GM18511 (cell line): ENCODE data around the gene PDE8B.

Source experiments
- ATAC-seq: cut with Tn5 transposase; IDR thresholded peaks from one replicate; pipeline ENCODE4 v1.9.1; 2021; ENCODE audit warnings: mild to moderate bottlenecking, moderate library complexity; ENCODE audit not compliant: unreplicated experiment

PDE8B gene

DNA sequence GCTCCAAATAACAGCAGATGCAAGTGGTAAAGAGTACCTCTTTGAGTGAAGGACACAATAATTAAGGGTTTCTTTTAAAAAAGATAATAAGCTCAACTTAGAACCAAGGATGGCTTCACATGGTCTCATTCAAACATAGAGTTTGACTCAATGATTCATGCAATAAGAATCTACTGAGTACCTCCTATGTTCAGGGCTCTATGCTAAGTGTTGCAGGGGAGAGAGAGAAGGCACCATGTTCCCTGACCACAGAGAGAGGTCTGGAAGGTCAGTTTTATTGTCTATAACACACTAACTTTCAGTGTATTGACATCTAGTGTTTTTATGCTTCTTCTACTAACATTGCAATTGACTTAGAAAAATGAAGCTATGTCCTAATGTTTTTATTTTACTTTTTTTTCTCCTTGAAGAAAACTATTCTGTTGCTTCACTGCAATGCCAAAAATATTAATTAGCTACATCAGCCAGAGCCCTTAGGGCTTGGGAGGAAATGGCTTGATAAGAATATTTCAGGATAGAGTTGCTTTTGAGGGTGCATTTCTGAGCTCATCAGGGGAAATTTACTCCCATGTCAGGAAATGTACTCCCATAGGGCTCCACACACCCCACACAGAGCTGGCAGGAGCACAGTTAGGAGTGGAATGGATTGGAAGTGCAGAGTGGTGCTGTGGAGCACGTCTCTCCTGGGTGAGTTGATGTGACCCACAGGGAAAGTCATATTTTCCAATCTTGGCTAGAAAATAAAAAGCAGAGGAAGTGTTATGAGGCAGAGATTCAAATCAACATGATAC is 106.6 kb downstream of the PDE8B start:
- no peak for ATAC-seq

DNA sequence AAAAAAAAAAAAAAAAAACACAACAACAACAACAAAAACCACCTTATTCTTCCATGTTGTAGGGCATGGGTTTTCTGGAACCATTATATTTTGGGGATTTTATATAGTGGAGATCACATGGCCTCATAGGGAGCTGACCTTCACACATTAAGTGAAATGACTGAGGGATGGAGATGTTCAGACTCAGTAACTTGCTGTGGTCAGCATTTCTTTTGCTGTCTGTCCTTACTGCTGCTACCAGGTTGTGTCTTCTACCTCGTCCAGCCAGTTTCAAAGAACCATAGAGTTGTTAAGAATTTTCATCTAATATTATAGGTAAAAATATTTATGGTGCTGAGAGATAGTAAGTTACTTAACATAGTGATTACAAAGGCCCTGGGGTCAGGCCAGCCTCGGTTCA is 107.6 kb downstream of the PDE8B start:
- ATAC-seq = no peak

DNA sequence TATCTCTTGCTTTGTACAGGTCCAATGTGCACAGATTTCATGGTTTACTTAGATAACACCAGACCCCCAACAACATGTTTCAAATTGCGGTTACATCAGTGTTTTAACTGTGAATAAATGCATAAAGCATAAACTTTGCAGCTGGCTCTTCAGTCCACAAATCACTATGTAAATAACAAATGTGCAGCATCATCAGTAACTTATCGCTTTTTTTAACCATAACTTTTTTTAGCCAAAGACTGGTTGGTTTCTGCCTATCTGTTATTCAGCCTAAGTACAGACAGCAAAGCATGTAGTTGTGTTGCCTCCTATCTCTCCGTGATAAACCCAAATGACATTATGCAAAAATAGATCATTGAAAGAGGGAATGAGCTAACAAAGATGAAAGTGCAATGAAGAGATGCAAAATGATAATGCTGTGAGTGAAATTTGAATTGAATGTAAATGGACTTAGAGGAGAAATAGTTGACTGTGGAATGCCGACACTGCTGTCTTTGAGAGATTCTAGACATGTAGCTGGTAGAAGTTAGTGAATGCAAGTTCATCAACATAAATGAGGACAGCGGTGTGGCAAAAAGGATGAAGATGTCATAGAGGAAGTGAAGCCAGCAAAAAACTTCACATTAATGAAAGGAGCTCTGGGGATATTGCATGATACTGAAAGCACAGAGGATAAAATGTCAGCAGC is 108.8 kb downstream of the PDE8B start:
- ATAC-seq = no peak

DNA sequence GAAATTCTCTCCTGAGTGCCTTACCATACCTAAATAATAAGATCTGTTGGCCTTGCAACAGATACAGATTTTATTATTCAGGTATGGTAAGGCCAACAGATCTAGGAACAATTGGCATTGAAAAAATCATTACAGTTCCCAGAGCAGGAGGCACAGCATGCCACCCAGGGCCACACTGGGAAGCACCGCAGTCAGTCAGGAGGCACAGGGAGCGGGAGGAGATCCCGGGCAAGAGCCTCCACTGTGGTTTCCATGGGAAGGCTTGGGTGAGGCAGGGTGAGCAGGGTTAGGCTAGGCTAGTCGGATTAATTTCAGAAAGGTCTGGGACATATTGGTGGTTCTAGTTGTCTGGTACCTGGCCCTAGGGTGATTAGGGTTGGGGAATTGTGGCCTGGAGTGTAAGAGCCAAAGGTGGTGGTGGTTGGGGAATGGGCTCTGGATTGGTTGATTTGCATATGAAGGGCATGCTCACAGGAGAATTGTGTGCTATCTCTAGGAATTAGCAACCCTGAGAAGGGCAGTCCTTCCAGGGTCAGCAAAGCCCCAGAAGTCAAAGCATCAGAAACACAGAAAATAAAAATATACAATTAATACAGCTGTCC is 111.4 kb downstream of the PDE8B start:
- no peak for ATAC-seq

DNA sequence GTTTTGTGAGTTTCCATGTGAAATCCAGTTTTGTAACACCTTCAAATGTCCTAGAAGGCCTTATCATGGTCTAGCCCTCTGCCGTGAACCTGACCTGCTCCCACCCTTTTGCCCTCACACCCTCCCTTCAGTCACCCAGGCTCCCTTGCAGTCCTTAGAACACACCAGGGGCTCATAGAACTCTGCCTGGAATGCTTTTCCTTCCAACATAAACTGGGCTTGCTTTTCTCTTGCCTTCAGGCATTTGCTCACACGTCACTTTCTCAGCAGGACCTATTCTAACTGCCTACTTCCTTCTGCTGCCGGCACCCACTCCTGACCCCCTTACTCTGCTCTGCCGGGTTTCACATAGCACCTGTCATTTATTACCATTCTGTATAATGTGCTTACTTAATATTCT is 111.9 kb downstream of the PDE8B start:
- no peak for ATAC-seq

DNA sequence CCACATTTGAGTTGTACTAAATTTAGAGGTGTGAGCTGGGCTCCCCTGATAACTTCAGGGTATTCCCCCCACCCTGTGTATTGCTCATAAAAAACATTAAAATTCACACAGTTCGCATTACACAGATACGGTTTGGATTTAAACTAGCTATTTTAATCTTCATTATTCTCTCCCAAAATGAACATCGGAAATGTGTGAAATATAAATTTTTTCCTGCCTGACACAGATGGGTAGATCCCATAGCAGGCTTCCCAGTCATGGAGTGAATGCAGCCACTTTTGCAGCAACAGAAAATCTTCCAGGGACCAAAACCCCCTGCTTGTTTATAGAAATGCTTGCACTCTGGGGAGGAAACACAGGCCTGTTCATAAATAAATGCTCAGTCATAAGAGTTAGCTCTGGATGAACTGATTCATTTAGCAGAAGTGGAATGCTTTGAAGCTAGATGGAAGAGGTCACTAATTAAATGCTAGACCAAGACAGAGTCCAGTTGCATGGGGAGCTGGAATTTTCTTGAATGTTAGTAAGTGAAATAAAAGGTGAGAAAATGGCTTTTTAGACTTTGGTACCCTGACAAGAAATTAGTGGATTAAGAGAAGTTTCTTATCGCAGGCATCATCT is 115.6 kb downstream of the PDE8B start:
- ATAC-seq = no peak

DNA sequence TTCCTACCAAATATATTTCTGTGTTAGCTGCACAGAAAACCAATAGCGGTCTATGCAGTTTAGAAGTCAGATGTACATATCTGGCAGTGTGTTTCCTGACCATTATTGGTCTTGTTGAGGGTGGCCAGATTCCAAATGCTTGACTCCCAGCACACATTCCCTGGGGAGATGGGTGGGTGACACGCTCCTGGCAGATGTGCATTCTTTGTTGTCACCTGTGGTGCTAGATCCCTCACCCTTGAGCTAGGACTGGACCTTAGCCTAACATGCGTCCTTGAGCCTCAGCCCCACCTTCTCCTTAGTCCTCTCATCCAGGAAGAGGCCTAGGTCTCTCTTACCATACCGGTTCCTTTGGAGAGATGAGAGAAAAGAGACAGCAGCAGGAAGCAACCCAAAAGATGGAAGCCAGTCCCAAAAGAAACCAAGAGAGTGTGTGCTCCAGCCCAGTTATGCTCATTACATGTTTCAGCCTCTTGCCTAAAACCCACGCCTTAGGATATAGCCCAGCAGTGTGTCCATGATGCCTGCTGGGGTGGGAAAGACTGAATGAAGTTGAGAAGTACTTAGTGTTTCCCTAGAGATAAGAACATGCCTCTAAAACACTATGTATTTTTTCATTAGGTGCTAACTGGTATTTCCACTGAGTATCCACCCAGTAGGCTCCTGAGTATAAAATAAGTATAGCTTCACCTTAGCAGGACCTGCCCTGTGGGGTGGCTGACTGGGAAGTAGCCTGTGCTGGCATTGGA is 116.7 kb downstream of the PDE8B start:
- no peak for ATAC-seq

DNA sequence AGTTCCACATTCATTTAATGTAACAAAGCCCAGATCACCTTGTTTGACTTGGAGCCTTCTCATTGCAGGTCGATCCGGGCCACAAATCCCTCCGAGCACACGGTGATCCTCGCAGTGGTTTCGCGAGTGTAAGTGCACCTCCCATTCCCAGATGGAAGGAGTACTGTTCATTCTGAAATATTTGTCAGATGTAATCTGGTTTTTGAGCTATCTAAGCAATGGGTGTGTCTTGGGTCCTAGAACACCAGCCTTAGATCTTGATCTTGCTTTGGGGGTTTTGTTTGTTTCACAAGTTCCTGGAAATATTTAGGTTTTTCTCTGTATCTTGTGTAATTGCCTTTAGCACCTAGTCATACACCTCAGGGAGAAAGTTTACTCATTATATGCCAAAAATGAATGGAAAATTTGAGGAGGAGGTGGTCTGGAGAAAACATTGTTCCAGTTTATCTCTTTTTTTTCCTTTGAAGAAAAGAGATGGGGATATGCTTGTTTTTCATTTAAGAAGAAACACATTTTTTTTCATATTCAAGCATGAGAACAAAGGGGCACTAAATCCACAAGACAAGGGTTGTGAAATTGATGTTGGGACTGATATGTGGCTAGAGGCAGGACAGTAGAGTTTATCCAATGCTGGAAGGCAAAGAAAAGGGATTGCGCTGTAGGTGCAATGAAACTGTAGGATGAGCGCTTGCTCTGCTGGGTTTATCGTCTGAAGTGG is 118.6 kb downstream of the PDE8B start:
- ATAC-seq = no peak

DNA sequence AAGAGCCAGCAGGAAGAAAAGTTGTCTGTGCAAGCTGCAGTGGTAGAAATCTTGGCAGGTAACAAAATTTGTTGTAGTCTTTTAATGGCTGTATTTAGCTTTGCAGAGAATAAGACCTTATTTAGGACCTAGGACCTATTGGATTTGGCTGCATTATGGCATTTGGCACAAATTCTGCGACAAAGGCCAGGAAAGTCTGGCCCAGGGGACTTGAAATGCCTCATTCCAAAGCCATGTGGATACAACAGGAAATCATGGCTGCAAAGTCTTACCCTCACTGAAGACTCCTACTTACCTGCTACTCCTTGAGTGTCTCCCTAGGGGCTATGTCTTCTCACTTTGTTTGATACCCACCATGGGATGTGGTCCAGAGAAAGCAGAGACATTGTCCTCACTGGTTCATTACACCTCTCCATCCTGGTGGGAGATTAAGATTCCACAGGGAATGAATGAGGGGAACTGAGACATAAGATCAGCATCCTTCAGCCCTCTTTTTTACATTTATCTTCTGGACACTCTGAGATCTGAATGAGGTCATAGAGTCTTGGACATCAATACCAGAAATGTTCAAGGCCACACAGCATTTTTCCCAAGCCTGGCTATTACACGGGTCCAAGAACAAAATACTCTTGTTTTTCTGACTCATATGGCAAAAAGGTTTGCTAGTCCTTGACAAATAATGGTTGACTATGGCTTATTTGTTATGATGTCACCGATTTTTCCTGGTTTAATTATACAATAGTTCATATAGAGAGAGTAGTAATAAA is 119.4 kb downstream of the PDE8B start:
- no peak for ATAC-seq

DNA sequence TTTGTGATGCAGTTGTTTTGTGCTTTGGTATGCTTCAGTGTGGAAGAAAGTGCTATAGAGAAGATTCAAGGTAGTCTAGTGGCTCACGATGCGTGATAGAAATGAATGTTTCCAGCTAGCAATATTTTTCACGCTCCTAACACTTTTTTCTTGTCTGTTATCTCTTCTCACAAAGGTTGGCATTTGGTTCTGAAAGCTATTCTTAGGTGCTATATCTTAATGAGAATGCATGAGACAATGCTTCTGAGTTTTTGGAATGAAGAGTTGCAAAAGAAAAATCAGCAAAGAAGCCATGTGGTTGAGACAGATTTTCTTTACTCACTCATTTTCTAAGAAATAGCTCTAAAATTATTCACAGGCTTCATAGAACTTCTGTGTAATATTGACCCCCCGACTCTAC is 122.6 kb downstream of the PDE8B start:
- no peak for ATAC-seq

DNA sequence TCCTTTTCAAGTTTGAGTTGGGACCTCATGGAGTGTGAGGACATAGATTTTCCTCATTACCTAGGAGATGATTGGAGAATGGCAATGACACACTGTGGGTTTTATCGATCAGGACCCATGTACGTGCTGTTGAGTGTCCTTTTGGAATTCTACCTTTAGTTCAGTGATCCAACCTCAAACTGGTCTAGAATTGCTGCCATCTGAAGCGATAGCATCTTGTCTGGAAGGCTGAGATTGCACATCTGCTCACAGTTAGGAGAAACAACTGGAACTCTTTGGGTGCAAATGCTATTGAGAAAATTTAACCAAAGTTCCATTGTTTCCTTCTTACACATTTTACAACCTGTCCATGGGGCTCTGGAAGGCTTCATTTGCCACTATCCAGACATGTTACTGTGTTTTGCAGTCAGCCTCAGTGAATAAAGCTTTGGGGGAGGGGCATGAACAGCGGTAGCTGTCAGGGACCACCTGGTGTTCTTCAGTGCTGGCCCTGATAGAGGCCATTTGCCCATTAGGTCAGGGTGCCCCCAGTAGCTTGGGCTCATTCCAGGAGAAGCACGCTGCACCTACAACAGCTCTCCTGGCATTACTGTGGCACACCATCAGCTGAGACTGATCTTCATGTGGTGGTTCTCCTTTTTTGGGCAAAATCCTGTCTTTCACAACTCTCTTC is 123.1 kb downstream of the PDE8B start:
- ATAC-seq = no peak

DNA sequence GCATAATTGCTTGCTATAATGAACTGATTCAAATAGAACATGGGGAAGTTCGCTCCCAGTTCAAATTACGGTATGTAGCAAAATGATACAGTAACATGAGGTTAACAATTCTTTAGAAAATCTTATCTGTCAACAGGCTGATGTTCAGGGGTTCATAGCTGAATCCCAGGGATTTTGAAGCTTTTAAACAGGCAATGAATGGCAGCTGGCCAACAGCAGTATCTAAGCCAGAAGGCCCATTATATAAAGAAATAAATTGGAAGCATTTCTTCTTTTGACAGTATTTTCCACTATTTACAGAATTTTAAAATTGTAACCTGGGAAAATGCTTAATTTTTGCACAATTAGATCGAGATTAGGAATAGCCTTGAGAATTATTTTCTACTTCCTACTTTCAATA is 126.8 kb downstream of the PDE8B start:
- ATAC-seq = no peak

DNA sequence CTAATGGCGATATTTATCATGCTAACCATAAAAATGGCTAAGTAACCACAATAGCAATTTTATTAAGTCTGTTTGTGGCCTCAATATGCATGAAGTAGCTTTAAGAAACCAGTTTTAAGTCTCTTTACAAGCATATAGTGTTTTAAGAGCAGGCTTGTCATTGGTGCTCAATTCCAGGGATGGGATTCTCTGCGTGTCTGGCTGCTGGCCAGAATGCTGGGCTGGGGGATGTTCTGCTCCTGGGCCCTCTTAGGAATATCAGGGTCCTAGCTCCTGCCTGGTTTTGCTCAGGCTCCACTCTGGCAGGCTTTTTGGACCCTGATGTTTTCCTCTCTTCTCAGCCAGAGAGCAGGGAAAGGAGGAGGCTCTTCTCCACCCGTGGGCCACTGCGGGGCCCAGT is 127.2 kb downstream of the PDE8B start:
- ATAC-seq = no peak

DNA sequence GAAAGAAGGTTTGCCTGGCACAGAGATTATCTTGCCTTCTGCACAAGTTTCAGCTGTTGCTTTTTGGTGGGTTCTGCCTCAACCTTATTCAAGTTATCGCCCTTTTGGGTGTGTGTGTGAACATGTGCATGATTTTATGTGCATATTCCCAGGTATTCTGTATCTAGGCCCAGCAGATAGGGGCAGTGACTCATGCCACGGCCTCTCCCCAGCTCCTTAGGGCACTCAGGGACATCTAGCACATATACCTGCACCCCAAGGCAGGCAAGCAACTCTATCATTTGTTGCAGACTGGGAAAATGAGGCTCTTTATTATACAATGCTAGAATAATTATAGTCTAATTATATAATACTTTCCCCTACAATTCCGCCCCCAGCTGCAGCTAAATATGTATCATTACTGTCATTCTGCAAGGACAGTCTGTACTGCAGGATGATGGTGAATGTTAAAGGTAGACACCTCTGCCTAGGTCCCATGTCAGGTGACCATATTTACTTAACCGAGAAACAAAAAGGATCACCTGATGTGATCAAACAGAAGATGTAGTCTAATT is 128.9 kb downstream of the PDE8B start:
- no peak for ATAC-seq

DNA sequence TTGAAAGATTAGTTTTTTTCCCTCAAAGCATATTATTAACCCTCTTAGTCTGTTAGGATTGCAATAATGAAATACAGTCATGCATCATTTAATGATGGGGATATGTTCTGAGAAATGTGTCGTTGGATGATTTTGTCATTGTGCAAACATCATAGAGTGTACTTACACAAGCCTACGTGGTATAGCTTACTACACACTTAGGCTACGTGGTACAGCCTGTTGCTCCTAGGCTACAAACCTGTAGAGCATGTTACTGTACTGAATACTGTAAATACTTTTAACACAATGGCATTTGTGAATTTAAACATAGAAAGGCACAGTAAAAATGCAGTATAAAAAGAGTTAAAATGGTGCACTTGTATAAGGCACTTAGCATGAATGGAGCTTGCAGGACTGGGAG is 132.7 kb downstream of the PDE8B start:
- ATAC-seq = no peak

DNA sequence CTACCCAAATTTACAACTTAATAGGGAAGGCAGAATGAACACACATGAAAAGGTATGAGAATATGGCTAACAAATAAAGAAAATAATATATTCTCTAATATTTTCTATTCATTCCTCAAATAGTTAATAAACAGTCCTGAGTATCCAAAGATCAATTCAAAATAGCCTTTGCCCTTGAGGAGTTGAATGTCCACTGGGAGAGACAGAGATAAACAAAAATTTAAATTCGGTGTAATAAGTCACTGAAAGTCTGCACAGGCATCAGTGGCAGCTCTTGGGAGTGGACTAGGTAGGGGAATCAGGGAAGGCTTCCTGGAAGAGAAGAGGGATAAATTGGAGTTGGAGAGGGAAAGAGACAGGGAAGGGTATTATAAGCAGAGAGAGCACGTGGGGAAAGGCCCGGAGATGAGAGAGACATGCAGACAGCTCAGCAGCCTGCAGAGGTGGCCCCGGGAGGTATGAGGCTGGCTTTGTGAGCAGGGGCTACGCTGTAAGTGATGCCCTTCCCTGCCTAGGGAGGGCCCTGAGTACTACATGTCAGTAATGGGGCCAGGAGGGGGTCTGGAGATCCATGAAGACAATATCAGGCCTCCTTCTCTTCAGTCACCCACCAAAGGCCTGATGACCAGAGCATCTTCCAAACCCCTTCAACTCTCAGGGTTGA is 137.1 kb downstream of the PDE8B start:
- ATAC-seq = no peak

DNA sequence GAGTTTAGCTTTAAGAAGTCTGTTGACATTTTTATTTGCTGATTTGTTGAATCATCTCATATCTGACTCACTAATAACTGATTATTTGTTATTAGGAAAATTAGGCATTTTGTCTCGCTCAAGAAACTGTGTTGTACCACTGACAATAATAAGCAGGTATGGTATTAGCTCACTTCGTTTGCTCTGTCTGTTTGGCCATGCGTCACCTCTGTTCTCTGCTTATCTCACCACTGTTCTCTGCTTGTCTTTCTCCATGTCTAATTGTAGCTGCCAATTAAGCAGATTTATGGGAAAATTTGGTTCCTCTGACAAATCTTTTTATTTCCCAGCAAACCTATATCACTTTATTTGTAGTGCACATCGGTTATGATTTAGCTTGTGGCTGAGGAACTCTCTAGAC is 142.8 kb downstream of the PDE8B start:
- no peak for ATAC-seq

DNA sequence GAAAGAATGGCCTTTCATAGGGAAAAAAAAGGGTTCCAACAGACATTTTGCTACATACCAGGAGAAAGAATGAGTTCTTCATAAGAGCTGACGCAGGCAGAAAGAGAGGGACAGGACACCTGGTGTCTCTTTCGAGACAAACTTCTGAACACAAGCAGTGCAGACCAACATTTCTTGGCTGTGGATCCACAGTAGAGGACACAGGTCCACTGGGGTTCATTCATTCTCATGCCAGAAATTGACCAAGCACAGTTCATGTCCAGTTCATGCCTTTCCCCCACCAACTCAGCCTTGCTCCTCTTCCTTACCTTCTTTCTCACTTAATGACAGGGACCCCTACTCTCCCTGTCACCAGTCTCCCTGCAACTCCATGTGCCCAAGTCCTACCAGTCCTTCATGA is 144.0 kb downstream of the PDE8B start:
- ATAC-seq = no peak
